Transverse colon (tissue), 4 donors: Measurements from ENCODE around the gene RIN2.

ENCODE experiments used
- CTCF ChIP-seq, 5 experiments: fragments of 200-600 bp in 3 of 5; fragments of 450-650 bp in 2 of 5; sonication (generic) in 3 of 5; IDR thresholded peaks; 1 replicate in 2 of 5; 2 replicates in 3 of 5; pipeline ENCODE4 v1.5.1; 2016 to 2017; ENCODE audit warnings: antibody characterized with exemption in 5 of 5, inconsistent platforms in 3 of 5, mild to moderate bottlenecking in 2 of 5, moderate library complexity in 1 of 5
- POLR2A ChIP-seq: fragments of 450-650 bp; IDR thresholded peaks from one replicate; pipeline ENCODE4 v1.6.1; 2016; ENCODE audit warnings: antibody characterized with exemption, mild to moderate bottlenecking, moderate library complexity
- POLR2AphosphoS5 ChIP-seq, 3 donors: sonication (generic); formaldehyde crosslinking; IDR thresholded peaks; one replicate each; pipeline ENCODE4 v1.6.1; 2016; ENCODE audit warnings: antibody characterized with exemption in 3 of 3

DNA sequence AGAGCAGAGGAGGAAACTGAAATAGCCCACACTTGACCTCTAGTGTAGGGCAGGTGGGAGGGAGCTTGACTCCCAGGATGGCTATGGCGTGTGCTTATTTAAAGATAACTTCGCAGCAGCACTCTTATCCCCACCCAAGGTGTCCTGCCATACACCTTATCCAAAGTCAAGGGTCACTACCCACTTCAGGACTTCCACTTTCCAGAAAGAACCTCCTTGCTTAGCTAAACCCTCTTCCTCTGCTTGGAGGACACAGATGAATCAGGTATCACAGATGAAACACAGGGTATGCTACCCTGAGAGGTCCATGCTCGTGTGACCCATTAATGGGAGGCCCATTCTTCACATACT is 2.3 kb downstream of the RIN2 start:
- no peak for TF ChIP-seq CTCF (IDR thresholded peaks at IDR 0.05)
- no peak for TF ChIP-seq POLR2AphosphoS5 (IDR thresholded peaks at IDR 0.05)
- TF ChIP-seq POLR2A = no peak
